IPS DF 6.9 (cell line): ENCODE measurements around the gene COL19A1.

Experiments used
- DNase-seq: peaks from one replicate; pipeline ENCODE4 v3.0.0-alpha.2; 2013; ENCODE audit warnings: low read depth, low spot score
- H3K27ac ChIP-seq: one replicate; pipeline ENCODE4 v1.5.1; 2013; ENCODE audit warnings: low read length, control low read depth
- H3K27me3 ChIP-seq: 2 replicates; pipeline ENCODE4 v1.6.1; 2013; ENCODE audit warnings: mild to moderate bottlenecking, low read length; ENCODE audit not compliant: control insufficient read depth, insufficient read depth
- H3K36me3 ChIP-seq: 2 replicates; pipeline ENCODE4 v1.6.1; 2013; ENCODE audit warnings: low read length; ENCODE audit not compliant: control insufficient read depth, insufficient read depth
- H3K4me1 ChIP-seq: 2 replicates; pipeline ENCODE4 v1.6.1; 2013; ENCODE audit warnings: low read length; ENCODE audit not compliant: control insufficient read depth, insufficient read depth
- H3K4me3 ChIP-seq: 2 replicates; pipeline ENCODE4 v1.5.1; 2013; ENCODE audit warnings: mild to moderate bottlenecking, low read length
- H3K9me3 ChIP-seq: 2 replicates; pipeline ENCODE4 v1.6.1; 2013; ENCODE audit warnings: low read length, inconsistent platforms; ENCODE audit not compliant: control insufficient read depth, insufficient read depth
- WGBS: extraction: QIAGEN DNeasy Blood & Tissue Kit; methylation state at CpG from one replicate; pipeline ENCODE4 v1.1.7; 2013; ENCODE audit warnings: mixed read lengths, missing lambda C conversion rate; ENCODE audit not compliant: insufficient read length, insufficient coverage; 5-methylcytosine and 5-hydroxymethylcytosine counted together

COL19A1 gene

GRCh38 chr6:70241991-70242420 is 375.6 kb downstream of the COL19A1 start:
- no peak for DNase-seq
- Histone ChIP-seq H3K27ac (no peak overlapping the region), H3K4me1 (0 out of 2 replicates have a peak, but pooled peaks cover 2% of the 10 kb centered on the region), H3K27me3 (no peaks in the 10 kb centered on the region), H3K9me3 (no peaks in the 10 kb centered on the region), H3K4me3 (no peak overlapping the region), H3K36me3 (no peaks in the 10 kb centered on the region)
- no CpG with 5 or more reads among the region's 7 CpGs for WGBS

GRCh38 chr6:70246118-70246517 is 379.8 kb downstream of the COL19A1 start:
- Histone ChIP-seq H3K36me3 (no peaks in the 10 kb centered on the region), H3K9me3 (no peaks in the 10 kb centered on the region), H3K27ac (no peak overlapping the region), H3K27me3 (no peaks in the 10 kb centered on the region), H3K4me1 (0 out of 2 replicates have a peak, but pooled peaks cover 2% of the 10 kb centered on the region), H3K4me3 (no peak overlapping the region)
- no CpG with 5 or more reads among the region's 7 CpGs for WGBS
- DNase-seq: no peak

GRCh38 chr6:70252604-70253003 is 386.2 kb downstream of the COL19A1 start:
- H3K9me3 ChIP-seq: no peaks in the 10 kb centered on the region
- H3K4me3 ChIP-seq: no peak overlapping the region
- no peak overlapping the region for H3K27ac ChIP-seq
- no peak for DNase-seq
- no peaks in the 10 kb centered on the region for H3K36me3 ChIP-seq
- H3K27me3 ChIP-seq: no peaks in the 10 kb centered on the region
- no peaks in the 10 kb centered on the region for H3K4me1 ChIP-seq
- WGBS: no CpG with 5 or more reads among the region's 2 CpGs

GRCh38 chr6:70253923-70254322 is 387.6 kb downstream of the COL19A1 start:
- Histone ChIP-seq H3K4me3 (no peak overlapping the region), H3K27me3 (no peaks in the 10 kb centered on the region), H3K4me1 (no peaks in the 10 kb centered on the region), H3K9me3 (no peaks in the 10 kb centered on the region), H3K36me3 (no peaks in the 10 kb centered on the region), H3K27ac (no peak overlapping the region)
- DNase-seq: no peak
- no CpG with 5 or more reads among the region's 3 CpGs for WGBS

- Histone ChIP-seq H3K4me1 (no peaks in the 10 kb centered on the region), H3K36me3 (no peaks in the 10 kb centered on the region), H3K9me3 (no peaks in the 10 kb centered on the region), H3K27ac (no peak overlapping the region), H3K4me3 (no peak overlapping the region), H3K27me3 (no peaks in the 10 kb centered on the region)
- no peak for DNase-seq
- WGBS: no CpG with 5 or more reads among the region's 2 CpGs
These were observed 388.4 kb downstream of the COL19A1 start for GRCh38 chr6:70254784-70255183.

GRCh38 chr6:70257768-70258273 is 391.5 kb downstream of the COL19A1 start:
- WGBS: no CpG with 5 or more reads among the region's 2 CpGs
- no peaks in the 10 kb centered on the region for H3K4me1 ChIP-seq
- no peaks in the 10 kb centered on the region for H3K36me3 ChIP-seq
- no peaks in the 10 kb centered on the region for H3K9me3 ChIP-seq
- H3K27me3 ChIP-seq: no peaks in the 10 kb centered on the region
- H3K4me3 ChIP-seq: no peak overlapping the region
- no peak overlapping the region for H3K27ac ChIP-seq
- DNase-seq: no peak

GRCh38 chr6:70258483-70258882 is 392.1 kb downstream of the COL19A1 start:
- Histone ChIP-seq H3K36me3 (no peaks in the 10 kb centered on the region), H3K4me3 (no peak overlapping the region), H3K4me1 (no peaks in the 10 kb centered on the region), H3K9me3 (no peaks in the 10 kb centered on the region), H3K27me3 (no peaks in the 10 kb centered on the region), H3K27ac (no peak overlapping the region)
- no peak for DNase-seq
- WGBS: no CpG with 5 or more reads among the region's 1 CpG
